Ramos (cell line): ENCODE data around the gene COL17A1.

Source experiments
- in situ Hi-C: fragments of 300-500 bp; cut with MboI; formaldehyde crosslinking; loops from one replicate; pipeline ENCODE4 v1.14.3; 2022; ENCODE audit warnings: low sequenced_read_pairs; ENCODE audit not compliant: unreplicated experiment

The COL17A1 gene

GRCh38 chr10:104002911-104003310 lies 82.8 kb downstream of the COL17A1 start:
- in situ Hi-C loops = no loop called here

GRCh38 chr10:103998805-103999204 lies 86.9 kb downstream of the COL17A1 start:
- in situ Hi-C loops = no loop called here

GRCh38 chr10:103995134-103995533 lies 90.5 kb downstream of the COL17A1 start:
- in situ Hi-C loops = no loop called here

- in situ Hi-C loops = no loop called here
Measured at GRCh38 chr10:103991393-103992128, 94.1 kb downstream of the COL17A1 start.

- in situ Hi-C loops = no loop called here
Measured at GRCh38 chr10:103990531-103990930, 95.1 kb downstream of the COL17A1 start.

GRCh38 chr10:103990121-103990520 lies 95.6 kb downstream of the COL17A1 start:
- in situ Hi-C loops = no loop called here

- in situ Hi-C loops = no loop called here
Measured at GRCh38 chr10:103986360-103986759, 99.3 kb downstream of the COL17A1 start.

GRCh38 chr10:103985726-103986125 lies 100.0 kb downstream of the COL17A1 start:
- in situ Hi-C loops = no loop called here

- in situ Hi-C loops = no loop called here
Measured at GRCh38 chr10:103983367-103983911, 102.2 kb downstream of the COL17A1 start.

- in situ Hi-C loops = no loop called here
Measured at GRCh38 chr10:103982639-103983038, 103.0 kb downstream of the COL17A1 start.
